Thyroid gland (tissue), 4 donors: ENCODE data around the gene SEMA4B.

ENCODE experiments used
- POLR2A ChIP-seq, 2 donors: fragments of 450-650 bp; IDR thresholded peaks; one replicate each; pipeline ENCODE4 v1.6.1; 2017; ENCODE audit warnings: antibody characterized with exemption in 2 of 2, mild to moderate bottlenecking in 2 of 2, moderate library complexity in 1 of 2
- TF ChIP-seq, protein P1 (sequence below), 6 experiments: fragments of 200-600 bp in 3 of 6; fragments of 450-650 bp in 3 of 6; sonication (generic) in 3 of 6; IDR thresholded peaks; one replicate each; pipeline ENCODE4 v1.5.1; 2016 to 2019; ENCODE audit warnings: antibody characterized with exemption in 6 of 6, mild to moderate bottlenecking in 2 of 6, inconsistent platforms in 1 of 6, moderate library complexity in 1 of 6

- TF ChIP-seq, protein P1, sequence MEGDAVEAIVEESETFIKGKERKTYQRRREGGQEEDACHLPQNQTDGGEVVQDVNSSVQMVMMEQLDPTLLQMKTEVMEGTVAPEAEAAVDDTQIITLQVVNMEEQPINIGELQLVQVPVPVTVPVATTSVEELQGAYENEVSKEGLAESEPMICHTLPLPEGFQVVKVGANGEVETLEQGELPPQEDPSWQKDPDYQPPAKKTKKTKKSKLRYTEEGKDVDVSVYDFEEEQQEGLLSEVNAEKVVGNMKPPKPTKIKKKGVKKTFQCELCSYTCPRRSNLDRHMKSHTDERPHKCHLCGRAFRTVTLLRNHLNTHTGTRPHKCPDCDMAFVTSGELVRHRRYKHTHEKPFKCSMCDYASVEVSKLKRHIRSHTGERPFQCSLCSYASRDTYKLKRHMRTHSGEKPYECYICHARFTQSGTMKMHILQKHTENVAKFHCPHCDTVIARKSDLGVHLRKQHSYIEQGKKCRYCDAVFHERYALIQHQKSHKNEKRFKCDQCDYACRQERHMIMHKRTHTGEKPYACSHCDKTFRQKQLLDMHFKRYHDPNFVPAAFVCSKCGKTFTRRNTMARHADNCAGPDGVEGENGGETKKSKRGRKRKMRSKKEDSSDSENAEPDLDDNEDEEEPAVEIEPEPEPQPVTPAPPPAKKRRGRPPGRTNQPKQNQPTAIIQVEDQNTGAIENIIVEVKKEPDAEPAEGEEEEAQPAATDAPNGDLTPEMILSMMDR (IDR thresholded peaks at IDR 0.05): no peak
- peak; percentile 55 to 95 for TF ChIP-seq POLR2A (IDR thresholded peaks at IDR 0.05)
Measured at GRCh38 chr15:90265271-90266060, 64.3 kb downstream of the SEMA4B start, which contains the start of gene NGRN.
